MV-4-11 (cell line): Measurements from ENCODE around the gene NMD3.
"Not testable (repeated sequence)": the region's sequence is repeated elsewhere in the genome, so short reads cannot be mapped to it uniquely, and the experiment has no call there.

Experiments
- DNase-seq: peaks from one replicate; lab custom pipeline; 2025; lab: John Stamatoyannopoulos, UW

Gene NMD3

DNA sequence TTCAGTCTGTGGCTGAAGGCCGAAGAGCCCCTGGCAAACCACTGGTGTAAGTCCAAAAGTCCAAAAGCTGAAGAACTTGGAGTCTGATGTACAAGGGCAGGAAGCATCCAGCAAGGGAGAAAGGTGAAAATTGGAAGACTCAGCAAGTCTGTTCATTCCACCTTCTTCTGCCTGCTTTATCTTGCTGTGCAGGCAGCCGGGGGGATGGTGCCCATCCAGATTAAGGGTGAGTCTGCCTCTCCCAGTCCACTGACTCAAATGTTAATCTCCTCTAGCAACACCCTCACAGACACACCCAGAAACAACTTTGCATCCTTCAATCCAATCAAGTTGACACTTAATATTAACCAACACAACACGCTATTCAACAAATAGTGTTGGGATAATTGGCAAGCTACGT, 61.3 kb downstream of the NMD3 start:
- DNase-seq: not testable (repeated sequence)

- no peak for DNase-seq
These were observed 63.9 kb downstream of the NMD3 start for GRCh38 chr3:161284989-161285388.

DNA sequence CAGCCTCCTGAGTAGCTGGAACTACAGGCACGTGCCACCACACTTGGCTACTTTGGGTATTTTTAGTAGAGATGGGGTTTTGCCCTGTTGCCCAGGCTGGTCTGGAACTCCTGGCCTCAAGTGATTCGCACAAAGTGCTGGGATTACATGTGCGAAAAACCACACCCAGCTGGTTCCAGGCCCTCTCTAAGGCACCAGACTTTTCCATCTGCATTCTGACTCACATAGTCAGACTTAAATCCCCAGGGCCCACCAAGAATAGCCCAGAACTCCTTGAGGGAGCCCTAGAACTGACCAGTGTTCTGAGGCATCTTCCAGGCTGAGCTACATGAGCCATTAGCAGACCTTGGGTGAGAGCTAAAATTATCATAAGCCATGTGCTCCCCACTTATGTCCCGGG, 68.1 kb downstream of the NMD3 start:
- no peak for DNase-seq

GRCh38 chr3:161291191-161291901, 70.2 kb downstream of the NMD3 start:
- no peak for DNase-seq

GRCh38 chr3:161293381-161293780, 72.3 kb downstream of the NMD3 start:
- no peak for DNase-seq

DNA sequence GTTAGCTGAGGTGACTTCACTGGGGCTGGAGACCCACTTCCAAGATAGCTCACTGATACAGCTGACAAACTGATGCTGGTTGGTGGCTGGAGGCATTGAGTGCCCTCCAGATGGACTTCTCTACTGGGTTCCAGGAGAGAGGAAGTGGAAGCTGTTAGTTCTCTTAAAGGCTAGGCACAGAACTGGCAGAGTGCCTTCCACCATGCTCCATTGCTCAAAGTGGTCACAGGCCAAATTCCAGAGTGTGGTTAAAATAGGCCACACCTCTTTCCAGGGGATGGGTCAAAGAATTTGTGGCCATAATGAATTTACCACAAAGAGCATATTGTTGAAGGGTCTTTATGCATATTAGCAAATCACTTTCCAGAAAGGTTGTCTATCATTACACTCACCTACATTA, 74.2 kb downstream of the NMD3 start:
- DNase-seq: peak; percentile 51

DNA sequence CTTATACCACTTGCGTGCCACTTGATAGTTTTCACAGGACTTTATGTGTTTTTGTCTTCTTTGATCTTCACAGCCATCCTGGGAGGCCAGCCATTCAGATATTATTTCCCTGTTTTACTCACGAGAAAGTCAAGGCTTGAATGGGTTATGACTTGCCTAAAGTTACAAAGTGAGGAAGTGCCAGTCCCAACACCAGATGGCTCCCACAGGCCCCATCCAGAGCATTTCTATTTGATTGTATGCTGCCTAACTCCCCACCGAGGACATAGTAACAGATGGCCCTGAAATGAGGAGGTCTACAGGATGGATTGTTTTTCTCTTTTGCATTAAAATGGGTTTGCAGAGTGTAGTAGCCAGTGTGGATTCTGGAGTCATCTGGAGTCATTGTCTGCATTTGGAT, 75.7 kb downstream of the NMD3 start:
- no peak for DNase-seq
